C4-2B (cell line): ENCODE measurements around the gene BHLHE23.

Source experiments
- H3K27ac ChIP-seq: fragments of 450-650 bp; 2 replicates; pipeline ENCODE4 v1.5.1; 2017
- CTCF ChIP-seq: fragments of 450-650 bp; conservative IDR thresholded peaks from 2 replicates; pipeline ENCODE4 v1.5.1; 2017; ENCODE audit warnings: mild to moderate bottlenecking
- ZFX ChIP-seq: fragments of 450-650 bp; IDR thresholded peaks from 2 replicates; pipeline ENCODE4 v1.6.1; 2017

BHLHE23 gene

GRCh38 chr20:63015662-63016361 is 9.0 kb upstream of the BHLHE23 start:
- TF ChIP-seq ZFX (no peak), CTCF (no peak)
- H3K27ac ChIP-seq: no peak overlapping the region

- no peak overlapping the region for H3K27ac ChIP-seq
- TF ChIP-seq ZFX (no peak), CTCF (no peak)
Measured at GRCh38 chr20:63015147-63015661, 8.4 kb upstream of the BHLHE23 start.

GRCh38 chr20:63014710-63015109 is 7.9 kb upstream of the BHLHE23 start:
- H3K27ac ChIP-seq: no peak overlapping the region
- no peak for TF ChIP-seq CTCF

- TF ChIP-seq ZFX (no peak), CTCF (no peak)
- H3K27ac ChIP-seq: no peak overlapping the region
Measured at GRCh38 chr20:63014287-63014686, 7.5 kb upstream of the BHLHE23 start.

- TF ChIP-seq ZFX (no peak), CTCF (no peak)
- no peak overlapping the region for H3K27ac ChIP-seq
Measured at GRCh38 chr20:63013207-63013606, 6.4 kb upstream of the BHLHE23 start.

- H3K27ac ChIP-seq: no peak overlapping the region
- no peak for TF ChIP-seq ZFX
- no peak for TF ChIP-seq CTCF
Measured at GRCh38 chr20:63011798-63012197, 5.0 kb upstream of the BHLHE23 start.

GRCh38 chr20:63009988-63010769 is 3.4 kb upstream of the BHLHE23 start:
- H3K27ac ChIP-seq: no peak overlapping the region
- TF ChIP-seq CTCF: no peak
- TF ChIP-seq ZFX: no peak
